ENCODE results near the gene RFPL3.
"Not testable (repeated sequence)": the region's sequence is repeated elsewhere in the genome, so short reads cannot be mapped to it uniquely, and the experiment has no call there.

Gene RFPL3

DNA sequence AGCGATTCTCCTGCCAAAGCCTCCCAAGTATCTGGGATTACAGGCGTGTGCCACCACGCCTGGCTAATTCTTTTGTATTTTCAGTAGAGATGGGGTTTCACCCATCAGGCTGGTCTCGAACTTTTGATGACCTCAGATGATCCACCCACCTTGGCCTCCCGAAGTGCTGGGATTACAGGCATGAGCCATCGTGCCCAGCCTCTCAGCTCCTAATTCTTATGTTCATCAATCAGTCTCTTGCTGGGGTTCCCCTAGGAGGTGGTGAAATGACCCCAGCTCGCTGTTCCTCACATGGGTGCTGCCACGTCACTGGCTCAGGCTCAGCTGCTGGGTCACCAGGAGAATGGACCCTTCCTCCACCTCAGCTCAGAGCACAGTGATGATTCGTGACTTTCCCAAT is at the start of gene RFPL3:
Gene RFPL3 (plus strand): TSS at position 301 of the 400 bp plus-strand sequence. CDS start 205 bp downstream, outside the sequence.
- H3K4me3 ChIP-seq (ENCODE audit: low read depth, low read length): not testable (repeated sequence)

DNA sequence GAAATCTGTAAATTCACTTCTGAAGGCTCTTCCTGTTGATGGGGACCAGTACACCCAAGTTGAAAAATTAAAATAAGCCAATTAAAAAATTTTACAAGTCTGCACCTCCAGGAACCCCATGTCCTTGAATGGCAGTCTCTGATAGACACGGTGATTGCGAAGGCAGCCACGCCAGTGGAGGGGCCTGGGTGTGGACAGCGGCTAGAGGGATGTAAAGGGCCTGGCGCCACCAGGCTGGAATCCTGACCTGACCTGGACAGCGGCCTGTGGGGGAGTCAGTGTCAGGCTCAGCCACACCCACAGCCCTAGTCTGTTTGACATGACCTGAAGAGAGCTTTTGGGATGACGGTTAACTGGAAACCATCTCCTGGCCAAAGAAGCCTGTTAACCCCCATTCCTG is 49.5 kb upstream of the RFPL3 start:
- no peak overlapping the region for H3K4me3 ChIP-seq (ENCODE audit: low read depth, low read length)
- TF ChIP-seq, protein P1, sequence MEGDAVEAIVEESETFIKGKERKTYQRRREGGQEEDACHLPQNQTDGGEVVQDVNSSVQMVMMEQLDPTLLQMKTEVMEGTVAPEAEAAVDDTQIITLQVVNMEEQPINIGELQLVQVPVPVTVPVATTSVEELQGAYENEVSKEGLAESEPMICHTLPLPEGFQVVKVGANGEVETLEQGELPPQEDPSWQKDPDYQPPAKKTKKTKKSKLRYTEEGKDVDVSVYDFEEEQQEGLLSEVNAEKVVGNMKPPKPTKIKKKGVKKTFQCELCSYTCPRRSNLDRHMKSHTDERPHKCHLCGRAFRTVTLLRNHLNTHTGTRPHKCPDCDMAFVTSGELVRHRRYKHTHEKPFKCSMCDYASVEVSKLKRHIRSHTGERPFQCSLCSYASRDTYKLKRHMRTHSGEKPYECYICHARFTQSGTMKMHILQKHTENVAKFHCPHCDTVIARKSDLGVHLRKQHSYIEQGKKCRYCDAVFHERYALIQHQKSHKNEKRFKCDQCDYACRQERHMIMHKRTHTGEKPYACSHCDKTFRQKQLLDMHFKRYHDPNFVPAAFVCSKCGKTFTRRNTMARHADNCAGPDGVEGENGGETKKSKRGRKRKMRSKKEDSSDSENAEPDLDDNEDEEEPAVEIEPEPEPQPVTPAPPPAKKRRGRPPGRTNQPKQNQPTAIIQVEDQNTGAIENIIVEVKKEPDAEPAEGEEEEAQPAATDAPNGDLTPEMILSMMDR (IDR thresholded peaks at IDR 0.05; ENCODE audit: low read depth, low read length): no peak

DNA sequence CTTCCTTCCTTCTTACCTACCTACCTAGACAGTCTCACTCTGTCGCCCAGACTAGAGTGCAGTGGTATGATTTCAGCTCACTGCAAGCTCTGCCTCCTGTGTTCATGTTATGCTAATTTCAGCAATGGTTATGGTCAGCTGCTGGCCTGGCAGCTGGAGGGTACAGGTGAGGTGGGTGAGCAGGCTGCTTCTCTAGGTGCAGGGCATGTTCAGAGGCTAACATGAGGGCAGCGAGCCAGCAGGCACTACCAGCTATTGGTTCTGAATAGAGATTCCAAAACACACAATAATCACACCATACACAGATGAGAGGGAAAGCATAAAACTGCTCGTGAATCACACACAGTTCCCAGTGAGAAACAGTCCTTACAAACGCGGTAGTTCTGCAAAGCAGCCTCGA is 48.7 kb upstream of the RFPL3 start:
- no peak overlapping the region for H3K4me3 ChIP-seq (ENCODE audit: low read depth, low read length)
- TF ChIP-seq, protein P1 (IDR thresholded peaks at IDR 0.05; ENCODE audit: low read depth, low read length): no peak

DNA sequence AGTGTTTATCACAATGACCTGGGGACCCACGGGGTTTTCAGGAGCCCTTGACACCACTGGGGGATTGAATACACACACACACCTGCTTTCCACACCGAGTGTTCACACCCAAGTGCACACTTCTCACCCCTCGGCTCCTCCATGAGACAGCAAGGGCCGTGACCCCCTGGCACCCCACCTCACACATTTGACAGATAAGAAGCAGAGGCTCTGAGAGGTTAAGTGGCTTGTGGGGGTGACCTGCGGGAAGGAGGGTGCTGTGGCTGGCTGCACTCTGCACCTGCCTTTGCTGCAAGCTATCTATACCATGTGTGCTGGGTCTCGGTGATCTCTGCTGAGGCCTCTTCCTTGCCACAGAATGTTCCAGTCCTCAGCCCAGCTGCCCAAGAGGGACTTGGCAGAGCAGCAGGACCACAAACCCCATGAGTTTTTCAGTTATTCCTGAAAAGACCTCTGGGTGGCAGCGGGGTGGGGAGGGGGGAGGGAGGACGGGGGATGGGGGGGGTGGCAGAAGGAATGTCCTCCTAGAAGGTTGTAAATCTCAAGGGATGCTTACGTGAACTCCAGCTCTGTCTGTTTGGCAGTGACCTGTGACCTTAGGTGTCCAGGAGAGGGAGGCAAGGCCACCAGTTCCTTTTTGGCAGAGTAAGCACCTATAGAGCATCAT is 47.9 kb upstream of the RFPL3 start:
- H3K4me3 ChIP-seq (ENCODE audit: low read depth, low read length): no peak overlapping the region

DNA sequence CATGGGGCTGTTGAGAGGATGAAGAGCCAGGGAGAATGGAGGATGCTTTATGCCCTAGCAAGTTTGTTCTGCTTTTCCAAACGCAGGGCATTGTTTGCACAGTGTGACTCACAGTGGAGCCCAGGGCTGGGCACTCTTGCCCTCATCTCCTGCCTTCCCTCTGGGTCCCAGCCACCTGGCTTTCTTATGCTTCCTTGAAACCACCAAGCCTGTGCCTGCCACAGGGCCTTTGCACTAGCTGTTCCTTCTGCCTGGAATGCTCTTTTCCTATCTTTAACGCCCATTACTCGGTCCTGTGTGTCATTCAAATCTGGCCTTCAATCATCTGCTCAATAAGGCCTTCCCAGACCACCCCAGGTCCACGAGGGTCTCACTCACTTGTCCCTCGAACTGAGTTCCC is 46.9 kb upstream of the RFPL3 start:
- TF ChIP-seq, protein P1 (IDR thresholded peaks at IDR 0.05; ENCODE audit: low read depth, low read length): no peak
- no peak overlapping the region for H3K4me3 ChIP-seq (ENCODE audit: low read depth, low read length)

More for the DNA sequence above, 47.9 kb upstream of the RFPL3 start:
- TF ChIP-seq, protein P1 (IDR thresholded peaks at IDR 0.05; ENCODE audit: low read depth, low read length): no peak

DNA sequence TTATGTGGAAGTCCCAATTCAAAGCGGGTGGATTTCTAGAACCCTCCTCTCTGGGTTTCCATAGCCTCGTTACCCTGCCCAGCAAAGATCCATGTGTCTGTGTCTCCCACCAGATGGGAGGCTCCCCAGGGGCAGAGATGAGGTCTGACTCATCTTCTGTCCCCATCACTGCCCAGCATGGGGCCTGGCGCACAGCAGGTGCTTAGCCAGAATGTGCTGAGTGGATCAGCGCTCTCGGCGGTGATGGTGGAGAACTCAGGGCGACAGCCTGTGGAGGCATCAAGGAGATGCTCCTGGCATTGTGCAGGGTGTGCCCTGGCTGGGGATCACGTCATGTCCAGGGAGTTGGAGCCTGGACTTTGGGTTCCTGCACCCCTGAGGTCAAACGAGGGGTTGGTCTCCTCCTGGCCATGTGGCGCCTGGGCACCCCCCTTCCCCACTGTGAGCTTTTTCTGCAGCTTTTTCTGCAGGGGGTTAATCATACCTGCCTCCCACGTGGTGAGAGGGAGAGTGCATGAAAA is 46.1 kb upstream of the RFPL3 start:
- TF ChIP-seq, protein P1 (IDR thresholded peaks at IDR 0.05; ENCODE audit: low read depth, low read length): no peak

DNA sequence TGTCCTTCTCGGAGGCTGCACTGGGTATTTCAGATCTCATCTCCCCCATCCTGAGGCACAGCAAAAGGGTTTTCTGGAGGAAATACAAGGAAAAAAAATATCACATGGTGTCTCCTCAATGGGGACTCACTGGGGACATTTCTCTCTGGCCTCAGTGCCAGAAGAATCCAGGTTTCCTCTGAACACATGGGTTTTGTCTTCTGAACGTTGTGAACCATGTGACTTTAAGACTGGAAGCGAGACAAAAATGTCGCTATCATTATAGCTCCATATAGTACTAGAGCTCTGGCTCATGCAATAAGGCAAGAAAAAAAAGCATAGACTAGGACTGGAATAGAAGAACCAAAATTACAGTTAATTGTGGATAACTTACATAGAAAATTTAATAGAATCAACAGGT is 44.9 kb upstream of the RFPL3 start:
- no peak overlapping the region for H3K4me3 ChIP-seq (ENCODE audit: low read depth, low read length)
- TF ChIP-seq, protein P1 (IDR thresholded peaks at IDR 0.05; ENCODE audit: low read depth, low read length): no peak

More for the DNA sequence above, 46.1 kb upstream of the RFPL3 start:
- H3K4me3 ChIP-seq (ENCODE audit: low read depth, low read length): no peak overlapping the region

DNA sequence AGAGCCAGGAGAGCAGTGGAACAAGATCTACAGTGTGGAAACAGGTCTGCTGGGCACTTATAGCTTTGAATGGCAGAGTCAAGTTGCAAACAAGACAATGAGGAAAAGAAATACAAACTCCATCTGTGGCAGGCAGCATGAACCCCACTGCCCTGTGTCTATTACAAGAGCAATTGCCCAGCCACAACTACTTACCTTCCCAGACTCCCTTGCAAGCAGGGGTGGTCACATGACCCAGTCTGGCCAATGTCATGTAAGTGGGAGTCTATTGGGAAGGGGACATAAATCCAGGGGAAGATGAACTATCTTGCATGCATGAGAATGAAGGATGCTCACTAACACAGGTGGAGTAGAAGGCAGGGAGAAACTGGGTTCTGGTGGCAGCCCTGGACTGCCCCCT is 44.1 kb upstream of the RFPL3 start:
- H3K4me3 ChIP-seq (ENCODE audit: low read depth, low read length): no peak overlapping the region
- TF ChIP-seq, protein P1 (IDR thresholded peaks at IDR 0.05; ENCODE audit: low read depth, low read length): no peak
